A549 (cell line): ENCODE measurements around the gene NUDT7. TPM values are rescaled to one million over a fixed set of nuclear protein-coding genes. Genes with fewer than 3 reads are reported as not detected.

Experiments used
- ATAC-seq, 2 experiments: fragments of 200-7000 bp in 1 of 2; fragments of >200 bp in 1 of 2; cut with Nextera tagmentation in 1 of 2; cut with Tn5 transposase in 1 of 2; 3 replicates each; pipeline versions ENCODE4 v1.8.0 to v1.9.1; 2018 to 2020; ENCODE audit warnings: mild to moderate bottlenecking in 1 of 2, moderate library complexity in 1 of 2
- CTCF ChIA-PET: fragments of 300-600 bp; sonication (Branson Sonifier 250); formaldehyde crosslinking; extraction: SDS; loops from one replicate; lab custom pipeline; 2021; ENCODE audit warnings: antibody characterized with exemption, inconsistent platforms; lab: Yijun Ruan, JAX
- POLR2A ChIA-PET: fragments of 350-600 bp; formaldehyde crosslinking; extraction: SDS; loops from one replicate; lab custom pipeline; 2021; ENCODE audit warnings: antibody characterized with exemption, inconsistent platforms; lab: Yijun Ruan, JAX
- DNase-seq, 2 experiments: peaks; one replicate each; pipeline versions ENCODE4 v3.0.0 to v3.0.0-alpha.2; 2011 to 2016; ENCODE audit warnings: low read depth in 1 of 2, low spot score in 1 of 2
- FAIRE-seq: peaks from 2 replicates; lab custom pipeline; 2011; peaks lifted over from hg19 to GRCh38; lab: Jason Lieb, UNC
- H3K27ac ChIP-seq, 2 experiments: fragments of >200 bp; sonication (Bioruptor Twin); formaldehyde crosslinking; 3 replicates each; pipeline ENCODE4 v1.5.1; 2016 to 2017
- H3K4me1 ChIP-seq: fragments of >200 bp; sonication (Bioruptor Twin); formaldehyde crosslinking; 3 replicates; pipeline ENCODE4 v1.6.1; 2016
- H3K4me2 ChIP-seq: fragments of >200 bp; sonication (Bioruptor Twin); formaldehyde crosslinking; 3 replicates; pipeline ENCODE4 v1.6.1; 2016
- H3K4me3 ChIP-seq: fragments of >200 bp; sonication (Bioruptor Twin); formaldehyde crosslinking; 3 replicates; pipeline ENCODE4 v1.5.1; 2016
- H3K9me3 ChIP-seq: fragments of >200 bp; sonication (Bioruptor Twin); formaldehyde crosslinking; 3 replicates; pipeline ENCODE4 v1.6.1; 2016
- ATOH8 ChIP-seq: fragments of 250-450 bp; sonication (Bioruptor Pico); IDR thresholded peaks from 2 replicates; pipeline ENCODE4 v1.5.0; 2020; ENCODE audit warnings: low read depth, mild to moderate bottlenecking, moderate library complexity
- CBX8 ChIP-seq: fragments of 200-600 bp; sonication (generic); IDR thresholded peaks from 2 replicates; pipeline ENCODE4 v1.6.1; 2016
- CEBPB ChIP-seq, 2 experiments: fragments of >200 bp in 1 of 2; sonication (Bioruptor Twin) in 1 of 2; formaldehyde crosslinking in 1 of 2; IDR thresholded peaks; 2 replicates each; pipeline ENCODE4 v1.6.1; 2012 to 2016
- CHD2 ChIP-seq: fragments of 150-350 bp; IDR thresholded peaks from 2 replicates; pipeline ENCODE4 v1.6.1; 2014; ENCODE audit warnings: low read length; ENCODE audit not compliant: partially characterized antibody
- E2F6 ChIP-seq: IDR thresholded peaks from 2 replicates; pipeline ENCODE4 v1.6.1; 2012; ENCODE audit warnings: low read depth, borderline replicate concordance
- EP300 ChIP-seq, 2 experiments: fragments of >200 bp; sonication (Bioruptor Twin); formaldehyde crosslinking; IDR thresholded peaks; 2 replicates in 1 of 2; 3 replicates in 1 of 2; pipeline ENCODE4 v1.6.1; 2016 to 2017
- FOSB ChIP-seq: fragments of 250-450 bp; sonication (Bioruptor Pico); IDR thresholded peaks from 2 replicates; pipeline ENCODE4 v1.5.0; 2020; ENCODE audit warnings: mild to moderate bottlenecking, moderate library complexity
- FOXS1 ChIP-seq: fragments of 250-450 bp; sonication (Bioruptor Pico); IDR thresholded peaks from 2 replicates; pipeline ENCODE4 v1.5.0; 2020; ENCODE audit warnings: mild to moderate bottlenecking, moderate library complexity
- GATA3 ChIP-seq: IDR thresholded peaks from 2 replicates; pipeline ENCODE4 v1.6.1; 2012; ENCODE audit warnings: borderline replicate concordance
- HDAC2 ChIP-seq: fragments of 200-600 bp; sonication (generic); IDR thresholded peaks from 2 replicates; pipeline ENCODE4 v1.6.1; 2016
- HEYL ChIP-seq: fragments of 250-450 bp; sonication (Bioruptor Pico); IDR thresholded peaks from 2 replicates; pipeline ENCODE4 v1.8.0; 2021; ENCODE audit warnings: mild to moderate bottlenecking, moderate library complexity
- HOXA7 ChIP-seq: fragments of 250-450 bp; sonication (Bioruptor Pico); IDR thresholded peaks from 2 replicates; pipeline ENCODE4 v1.5.0; 2020; ENCODE audit warnings: mild to moderate bottlenecking, moderate library complexity
- JUNB ChIP-seq: fragments of >200 bp; sonication (Bioruptor Twin); formaldehyde crosslinking; IDR thresholded peaks from 2 replicates; pipeline ENCODE4 v1.6.1; 2016
- MAFK ChIP-seq: fragments of 450-650 bp; IDR thresholded peaks from 2 replicates; pipeline ENCODE4 v1.6.1; 2014; ENCODE audit not compliant: partially characterized antibody
- MAX ChIP-seq: IDR thresholded peaks from 2 replicates; pipeline ENCODE4 v1.6.1; 2012
- NFE2L2 ChIP-seq: fragments of 150-350 bp; conservative IDR thresholded peaks from 2 replicates; pipeline ENCODE4 v1.6.1; 2014; ENCODE audit warnings: low read length
- REST ChIP-seq: fragments of 200-600 bp; sonication (generic); IDR thresholded peaks from 2 replicates; pipeline ENCODE4 v1.6.1; 2016; ENCODE audit warnings: antibody characterized with exemption, mild to moderate bottlenecking, moderate library complexity
- RFX5 ChIP-seq: fragments of 450-650 bp; IDR thresholded peaks from 2 replicates; pipeline ENCODE4 v1.7.1; 2014; ENCODE audit warnings: antibody characterized with exemption, mild to moderate bottlenecking, moderate library complexity
- ZFP36 ChIP-seq: fragments of 450-650 bp; IDR thresholded peaks from 2 replicates; pipeline ENCODE4 v1.6.1; 2014; ENCODE audit warnings: borderline replicate concordance; ENCODE audit not compliant: partially characterized antibody
- ZSCAN20 ChIP-seq: fragments of 250-450 bp; sonication (Bioruptor Pico); IDR thresholded peaks from 2 replicates; pipeline ENCODE4 v1.8.0; 2022; ENCODE audit warnings: mild to moderate bottlenecking, moderate library complexity
- WGBS: methylation state at CpG from one replicate; pipeline ENCODE4 v1.1.6; 2017; ENCODE audit errors: missing lambda C conversion rate; 5-methylcytosine and 5-hydroxymethylcytosine counted together
- polyA plus RNA-seq, 4 experiments: library from polyadenylated mRNA; depleted of rRNA in 3 of 4; stranded (reverse); fragments of >200 nt; fragmentation: RNase III in 1 of 4; extraction: RNeasy Plus Mini Kit Qiagen cat#74134 plus additional on column Dnase treatment in 1 of 4; gene quantifications; 2 replicates in 3 of 4; 3 replicates in 1 of 4; pipeline ENCODE4 v1.2.3, GENCODE V29; 2011 to 2017

The NUDT7 gene
- polyA plus RNA-seq, 2 of the 4 experiments (the other 2 are of a cell fraction) = 6.9 to 19.8 TPM

GRCh38 chr16:77744141-77744540 lies 21.8 kb downstream of the NUDT7 start (continued):
- TF ChIP-seq ATOH8 (no peak), CEBPB (IDR thresholded peaks at IDR 0.05) (no peak), EP300 (IDR thresholded peaks at IDR 0.05) (no peak), REST (no peak), MAFK (no peak), ZSCAN20 (CRISPR knock-in tag) (no peak)

GRCh38 chr16:77745972-77746371 lies 23.7 kb downstream of the NUDT7 start:
- TF ChIP-seq GATA3 (no peak), RFX5 (no peak), HOXA7 (CRISPR knock-in tag) (no peak), HDAC2 (no peak), ZFP36 (no peak), CEBPB (IDR thresholded peaks at IDR 0.05) (no peak), FOSB (CRISPR knock-in tag) (no peak), FOXS1 (CRISPR knock-in tag) (no peak), CHD2 (no peak), HEYL (CRISPR knock-in tag) (no peak), MAX (no peak), EP300 (IDR thresholded peaks at IDR 0.05) (no peak), CBX8 (no peak), E2F6 (no peak), NFE2L2 (no peak), REST (no peak), JUNB (no peak)
- no peak for DNase-seq
- no peaks in the 10 kb centered on the region for H3K9me3 ChIP-seq
- H3K4me1 ChIP-seq = no peaks in the 10 kb centered on the region
- no peak overlapping the region for H3K4me2 ChIP-seq
- 9% methylated on average over 1 of the region's 1 CpG for WGBS
- FAIRE-seq = no peak
- no peak for ATAC-seq
- ChIA-PET POLR2A (no interaction called here), CTCF (no interaction called here)
- no peak overlapping the region for H3K4me3 ChIP-seq
- H3K27ac ChIP-seq = no peak overlapping the region
